Measurements from ENCODE around the gene RPAIN. TPM values are rescaled to one million over a fixed set of nuclear protein-coding genes. Genes with fewer than 3 reads are reported as not detected.

RPAIN gene
- total and polyA plus RNA-seq, 10 of the 15 experiments (the other 5 are each of a cell fraction or from before 2014, with no cell fraction given), result 45.8 to 109 (median 70.5) TPM

DNA sequence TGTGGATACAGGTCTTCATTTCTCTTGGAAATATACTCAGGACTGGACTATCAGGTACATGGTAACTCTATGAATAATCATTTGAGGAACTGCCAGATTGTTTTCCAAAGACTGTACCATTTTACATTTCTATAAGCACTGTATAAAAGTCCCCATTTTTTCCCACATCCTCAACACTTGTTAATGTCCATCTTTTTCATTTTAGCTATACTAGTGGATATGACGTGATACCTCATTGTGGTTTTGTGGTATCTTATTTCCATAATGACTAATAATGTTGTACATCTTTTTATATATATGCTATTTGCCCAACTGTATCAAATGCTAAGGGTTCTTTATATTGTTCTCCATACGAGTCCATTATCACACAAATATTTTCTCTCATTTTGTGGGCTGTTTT is 23.4 kb upstream of the RPAIN start:
- H3K4me2 ChIP-seq (ENCODE audit: control insufficient read depth, insufficient read depth), result no peak overlapping the region
- H3K9me3 ChIP-seq (replicated peaks; ENCODE audit: control insufficient read depth, insufficient read depth, low read length), result no peaks in the 10 kb centered on the region; the same call in 2 of the 3 replicates
- TF ChIP-seq ZBED1 (IDR thresholded peaks at IDR 0.05; ENCODE audit: borderline replicate concordance), result no peak
- no peak for TF ChIP-seq SUZ12 (IDR thresholded peaks at IDR 0.05; ENCODE audit: unreplicated experiment)
- no peak for TF ChIP-seq KDM1A (IDR thresholded peaks at IDR 0.05; ENCODE audit: borderline replicate concordance)
- peak; percentile 29; the same call in 1 of the 2 replicates for TF ChIP-seq NFIC (IDR thresholded peaks at IDR 0.05; ENCODE audit: low read depth, low read length)
- TF ChIP-seq WRNIP1 (IDR thresholded peaks at IDR 0.05; ENCODE audit: borderline replicate concordance, low read depth, low read length), result no peak
- TF ChIP-seq SIX5 (IDR thresholded peaks at IDR 0.05; ENCODE audit: low read depth, low read length, severe bottlenecking), result no peak
- TF ChIP-seq NFYB (IDR thresholded peaks at IDR 0.05; ENCODE audit: insufficient read depth, low read depth, low read length), result no peak
- TF ChIP-seq JUNB (IDR thresholded peaks at IDR 0.05), result peak; percentile 64
- no peak for TF ChIP-seq TCF3 (IDR thresholded peaks at IDR 0.05; ENCODE audit: borderline replicate concordance, insufficient read depth, low read depth, low read length)
- peak; percentile 45; the same call in 1 of the 2 replicates for TF ChIP-seq CBFB (IDR thresholded peaks at IDR 0.05; ENCODE audit: low read depth)
- TF ChIP-seq CHD4 (IDR thresholded peaks at IDR 0.05), result no peak
- TF ChIP-seq, protein P1, sequence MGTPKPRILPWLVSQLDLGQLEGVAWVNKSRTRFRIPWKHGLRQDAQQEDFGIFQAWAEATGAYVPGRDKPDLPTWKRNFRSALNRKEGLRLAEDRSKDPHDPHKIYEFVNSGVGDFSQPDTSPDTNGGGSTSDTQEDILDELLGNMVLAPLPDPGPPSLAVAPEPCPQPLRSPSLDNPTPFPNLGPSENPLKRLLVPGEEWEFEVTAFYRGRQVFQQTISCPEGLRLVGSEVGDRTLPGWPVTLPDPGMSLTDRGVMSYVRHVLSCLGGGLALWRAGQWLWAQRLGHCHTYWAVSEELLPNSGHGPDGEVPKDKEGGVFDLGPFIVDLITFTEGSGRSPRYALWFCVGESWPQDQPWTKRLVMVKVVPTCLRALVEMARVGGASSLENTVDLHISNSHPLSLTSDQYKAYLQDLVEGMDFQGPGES (IDR thresholded peaks at IDR 0.05), result no peak
- no peak for TF ChIP-seq STAT1 (conservative IDR thresholded peaks at IDR 0.05)
- TF ChIP-seq RUNX3 (IDR thresholded peaks at IDR 0.05; ENCODE audit: low read length), result peak; percentile 85
- TF ChIP-seq TCF7 (IDR thresholded peaks at IDR 0.05; ENCODE audit: borderline replicate concordance), result no peak
- TF ChIP-seq, protein P2, sequence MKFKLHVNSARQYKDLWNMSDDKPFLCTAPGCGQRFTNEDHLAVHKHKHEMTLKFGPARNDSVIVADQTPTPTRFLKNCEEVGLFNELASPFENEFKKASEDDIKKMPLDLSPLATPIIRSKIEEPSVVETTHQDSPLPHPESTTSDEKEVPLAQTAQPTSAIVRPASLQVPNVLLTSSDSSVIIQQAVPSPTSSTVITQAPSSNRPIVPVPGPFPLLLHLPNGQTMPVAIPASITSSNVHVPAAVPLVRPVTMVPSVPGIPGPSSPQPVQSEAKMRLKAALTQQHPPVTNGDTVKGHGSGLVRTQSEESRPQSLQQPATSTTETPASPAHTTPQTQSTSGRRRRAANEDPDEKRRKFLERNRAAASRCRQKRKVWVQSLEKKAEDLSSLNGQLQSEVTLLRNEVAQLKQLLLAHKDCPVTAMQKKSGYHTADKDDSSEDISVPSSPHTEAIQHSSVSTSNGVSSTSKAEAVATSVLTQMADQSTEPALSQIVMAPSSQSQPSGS (IDR thresholded peaks at IDR 0.05; ENCODE audit: low read length), result 0 out of 2 replicates have a peak, but pooled peaks have one; percentile 57
- no peak for TF ChIP-seq LARP7 (IDR thresholded peaks at IDR 0.05)
- no peak for TF ChIP-seq FOS (IDR thresholded peaks at IDR 0.05; ENCODE audit: borderline replicate concordance, extremely low read depth, insufficient read length)
- TF ChIP-seq, protein P3, sequence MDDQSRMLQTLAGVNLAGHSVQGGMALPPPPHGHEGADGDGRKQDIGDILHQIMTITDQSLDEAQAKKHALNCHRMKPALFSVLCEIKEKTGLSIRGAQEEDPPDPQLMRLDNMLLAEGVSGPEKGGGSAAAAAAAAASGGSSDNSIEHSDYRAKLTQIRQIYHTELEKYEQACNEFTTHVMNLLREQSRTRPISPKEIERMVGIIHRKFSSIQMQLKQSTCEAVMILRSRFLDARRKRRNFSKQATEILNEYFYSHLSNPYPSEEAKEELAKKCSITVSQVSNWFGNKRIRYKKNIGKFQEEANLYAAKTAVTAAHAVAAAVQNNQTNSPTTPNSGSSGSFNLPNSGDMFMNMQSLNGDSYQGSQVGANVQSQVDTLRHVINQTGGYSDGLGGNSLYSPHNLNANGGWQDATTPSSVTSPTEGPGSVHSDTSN (IDR thresholded peaks at IDR 0.05; ENCODE audit: insufficient replicate concordance, low read depth, low read length), result no peak
- CTCF ChIA-PET, result interaction anchor here (1.2 kb wide), 1 partner anchor 11 kb away, joined by 3 read pairs; no protein-coding TSS in a partner anchor
- RAD21 ChIA-PET (ENCODE audit: unreplicated experiment), result no interaction called here
- peaks cover 3 to 40% of the 10 kb centered on the region in 2 experiments for H3K36me3 ChIP-seq (ENCODE audit: control insufficient read depth in 2 of 2, insufficient read depth in 2 of 2, low read length in 1 of 2)
- FAIRE-seq, result no peak
- ATAC-seq, result peak; percentile 40
- in situ Hi-C loops (cut with MboI), result no loop called here
- intact Hi-C loops (cut with micrococcal nuclease; ENCODE audit: unreplicated experiment), result no loop called here
- 65% methylated on average over 2 of the region's 2 CpGs for WGBS (ENCODE audit: insufficient coverage, insufficient replicate concordance, low lambda C conversion rate, missing lambda C conversion rate)
- no TSS peak for BruUV-seq (replicated peaks)
- no peak for DNase-seq (ENCODE audit: low read depth, low spot score)
- no peak overlapping the region for H2AFZ ChIP-seq (ENCODE audit: control insufficient read depth, low read depth, low read length)
- H3K9ac ChIP-seq (ENCODE audit: control insufficient read depth, insufficient read depth, low read length), result no peak overlapping the region
- H3K4me3 ChIP-seq, result no peak overlapping the region
- H3K79me2 ChIP-seq (ENCODE audit: control insufficient read depth, insufficient read depth, low read length), result no peaks in the 10 kb centered on the region; the same call in 1 of the 2 replicates
- peaks cover 5% of the 10 kb centered on the region; the same call in 1 of the 2 replicates for H3K4me1 ChIP-seq (ENCODE audit: control insufficient read depth, insufficient read depth, low read length)
- POLR2A ChIA-PET, result interaction anchor here (0.5 kb wide), 1 partner anchor 27 kb away, joined by 3 read pairs; no protein-coding TSS in a partner anchor
- no peaks in the 10 kb centered on the region for H4K20me1 ChIP-seq (ENCODE audit: control insufficient read depth, insufficient read depth)
- no peak overlapping the region for H3K27ac ChIP-seq (ENCODE audit: control insufficient read depth, insufficient read depth)
- no peaks in the 10 kb centered on the region for H3K27me3 ChIP-seq (replicated peaks in 1 of 2; ENCODE audit: control insufficient read depth in 2 of 2, insufficient read depth in 2 of 2, low read length in 1 of 2)
- SMC1A ChIA-PET (ENCODE audit: uncharacterized antibody, unreplicated experiment), result interaction anchor here (1.1 kb wide), 1 partner anchor 20 kb away, joined by 3 read pairs; no protein-coding TSS in a partner anchor
